Measurements from ENCODE around the gene ASCL5.

- TF ChIP-seq CTCF (IDR thresholded peaks at IDR 0.05) = no peak
- no peak for TF ChIP-seq POLR2AphosphoS5 (IDR thresholded peaks at IDR 0.05)
- TF ChIP-seq POLR2A (IDR thresholded peaks at IDR 0.05) = no peak
- no peak for TF ChIP-seq EP300 (IDR thresholded peaks at IDR 0.05)
These were observed 10.0 kb upstream of the ASCL5 start for GRCh38 chr1:201137024-201137392.
